ENCODE measurements around the gene VWA1. TPM values are rescaled to one million over a fixed set of nuclear protein-coding genes. Genes with fewer than 3 reads are reported as not detected.

The VWA1 gene, protein sequence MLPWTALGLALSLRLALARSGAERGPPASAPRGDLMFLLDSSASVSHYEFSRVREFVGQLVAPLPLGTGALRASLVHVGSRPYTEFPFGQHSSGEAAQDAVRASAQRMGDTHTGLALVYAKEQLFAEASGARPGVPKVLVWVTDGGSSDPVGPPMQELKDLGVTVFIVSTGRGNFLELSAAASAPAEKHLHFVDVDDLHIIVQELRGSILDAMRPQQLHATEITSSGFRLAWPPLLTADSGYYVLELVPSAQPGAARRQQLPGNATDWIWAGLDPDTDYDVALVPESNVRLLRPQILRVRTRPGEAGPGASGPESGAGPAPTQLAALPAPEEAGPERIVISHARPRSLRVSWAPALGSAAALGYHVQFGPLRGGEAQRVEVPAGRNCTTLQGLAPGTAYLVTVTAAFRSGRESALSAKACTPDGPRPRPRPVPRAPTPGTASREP
- 21.5 TPM for polyA plus RNA-seq (2013, experiment 1 of 2)
- polyA plus RNA-seq (2013, experiment 2 of 2), result 21.0 TPM

DNA sequence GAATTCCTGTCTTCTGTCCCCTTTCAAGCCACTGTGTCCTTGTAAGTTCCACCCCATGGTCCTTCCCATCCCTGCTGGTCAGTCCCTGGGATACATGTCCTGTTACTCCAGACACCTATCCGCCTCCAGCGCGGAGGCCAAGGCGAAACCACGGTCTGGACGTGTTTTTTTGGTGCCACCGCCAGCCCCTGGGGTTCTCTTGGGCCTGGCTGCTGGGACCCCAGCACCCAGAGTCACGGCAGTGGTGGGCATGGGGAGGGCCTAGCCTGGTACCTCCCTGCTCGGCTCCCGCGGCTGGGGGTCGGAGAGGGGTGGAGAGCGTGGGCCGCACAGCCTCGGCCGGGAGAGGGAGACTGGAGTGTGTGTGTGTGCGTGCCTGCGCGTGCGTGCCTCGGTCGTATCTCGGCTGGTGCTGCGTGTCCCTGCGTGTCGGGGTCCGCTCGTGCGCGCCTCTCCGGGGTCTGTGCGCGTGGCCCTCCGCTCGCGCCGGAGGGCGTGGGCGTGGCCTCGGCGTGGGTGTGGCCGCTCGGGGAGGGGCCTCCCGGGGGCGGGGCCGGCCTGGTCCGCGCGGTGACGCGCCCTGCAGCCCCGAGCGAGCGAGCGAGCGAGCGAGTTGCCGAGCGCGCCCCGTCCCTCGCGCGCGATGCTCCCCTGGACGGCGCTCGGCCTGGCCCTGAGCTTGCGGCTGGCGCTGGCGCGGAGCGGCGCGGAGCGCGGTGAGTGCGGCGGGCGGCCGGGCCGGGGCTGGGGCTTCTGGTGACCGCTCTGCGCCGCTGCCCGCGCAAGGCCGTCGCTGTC is at the start of gene VWA1:
Gene VWA1, plus strand, starts transcription at position 585 of the 798 bp plus-strand sequence. Its CDS starts 59 bp downstream, at position 644.
- H3K79me2 ChIP-seq (ENCODE audit: control insufficient read depth, insufficient read depth, low read length), result peaks cover 19% of the 10 kb centered on the region
- H3K18ac ChIP-seq (ENCODE audit: low read length), result peak within 1 kb of the TSS; percentile 32
- H4K5ac ChIP-seq (ENCODE audit: low read length), result no peak within 1 kb of the TSS
- H2BK15ac ChIP-seq (replicated peaks; ENCODE audit: low read depth), result no peak within 1 kb of the TSS
- H3K56ac ChIP-seq (ENCODE audit: low read length), result peak within 1 kb of the TSS; percentile 88
- DNase-seq, result peak; percentile 72
- H3K9ac ChIP-seq (ENCODE audit: low read length), result peak within 1 kb of the TSS; percentile 86
- WGBS (ENCODE audit: extremely low coverage, insufficient coverage, low lambda C conversion rate), result no CpG with 5 or more reads among the region's 89 CpGs
- peak within 1 kb of the TSS; percentile 81 for H2BK5ac ChIP-seq (ENCODE audit: low read length)
- peak within 1 kb of the TSS; percentile 97 for H3K27ac ChIP-seq (ENCODE audit: low read depth, low read length)
- H4K8ac ChIP-seq (ENCODE audit: low read depth, low read length), result no peak within 1 kb of the TSS
- H3K79me1 ChIP-seq (ENCODE audit: low read length), result peaks cover 3% of the 10 kb centered on the region
- peak within 1 kb of the TSS; percentile 65 for H3K4me3 ChIP-seq (ENCODE audit: low read length)
- peak within 1 kb of the TSS; percentile 90 for H3K4me2 ChIP-seq (ENCODE audit: low read length)
- H3K4me1 ChIP-seq (ENCODE audit: control insufficient read depth, low read depth, low read length), result peaks cover 15% of the 10 kb centered on the region
- H3K27me3 ChIP-seq (ENCODE audit: insufficient read depth, low read length, poor library complexity), result no peaks in the 10 kb centered on the region
- H2AK5ac ChIP-seq (ENCODE audit: low read length), result peak within 1 kb of the TSS; percentile 6
- H3K4ac ChIP-seq (ENCODE audit: low read depth, low read length), result peak within 1 kb of the TSS; percentile 84
- no peaks in the 10 kb centered on the region for H3K36me3 ChIP-seq (ENCODE audit: control insufficient read depth, insufficient read depth, low read length)
- peak within 1 kb of the TSS; percentile 45 for H3K23ac ChIP-seq (ENCODE audit: low read length)
- H2BK120ac ChIP-seq (ENCODE audit: low read depth, low read length), result no peak within 1 kb of the TSS

DNA sequence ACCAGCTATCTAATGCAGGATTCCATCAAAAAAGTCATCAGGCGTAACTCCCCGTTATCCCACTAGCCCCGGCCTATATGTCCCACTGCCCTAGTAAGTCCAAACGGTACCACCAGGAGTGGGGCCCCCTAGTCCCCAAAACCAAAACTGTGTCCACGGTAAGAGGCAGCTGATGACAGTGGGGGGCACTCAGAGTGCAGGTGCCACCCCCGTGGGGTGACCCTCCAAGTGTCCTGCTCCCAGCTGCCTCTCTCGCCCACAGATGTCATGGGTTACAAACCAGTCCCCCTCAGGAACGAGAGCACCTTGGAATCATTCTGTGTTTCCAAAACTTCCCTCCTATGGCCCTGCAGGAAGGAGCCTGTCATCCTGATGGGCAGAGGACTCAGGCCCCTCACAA is 49.6 kb upstream of the VWA1 start:
- no peak overlapping the region for H2AK5ac ChIP-seq (ENCODE audit: low read length)
- H3K18ac ChIP-seq (ENCODE audit: low read length), result no peak overlapping the region
- no peak overlapping the region for H4K8ac ChIP-seq (ENCODE audit: low read depth, low read length)
- H3K23ac ChIP-seq (ENCODE audit: low read length), result no peak overlapping the region
- H2BK15ac ChIP-seq (replicated peaks; ENCODE audit: low read depth), result no peak overlapping the region
- no peak for DNase-seq
- no peaks in the 10 kb centered on the region for H3K27me3 ChIP-seq (ENCODE audit: insufficient read depth, low read length, poor library complexity)
- no peak overlapping the region for H2BK5ac ChIP-seq (ENCODE audit: low read length)
- H3K36me3 ChIP-seq (ENCODE audit: control insufficient read depth, insufficient read depth, low read length), result peaks cover 17% of the 10 kb centered on the region
- H2BK120ac ChIP-seq (ENCODE audit: low read depth, low read length), result no peak overlapping the region
- WGBS (ENCODE audit: extremely low coverage, insufficient coverage, low lambda C conversion rate), result no CpG with 5 or more reads among the region's 8 CpGs
- H3K27ac ChIP-seq (ENCODE audit: low read depth, low read length), result no peak overlapping the region
- peaks cover 2% of the 10 kb centered on the region for H3K79me1 ChIP-seq (ENCODE audit: low read length)
- no peak overlapping the region for H3K9ac ChIP-seq (ENCODE audit: low read length)
- no peak overlapping the region for H3K4me2 ChIP-seq (ENCODE audit: low read length)
- H4K5ac ChIP-seq (ENCODE audit: low read length), result no peak overlapping the region
- H3K79me2 ChIP-seq (ENCODE audit: control insufficient read depth, insufficient read depth, low read length), result no peaks in the 10 kb centered on the region
- H3K4me1 ChIP-seq (ENCODE audit: control insufficient read depth, low read depth, low read length), result no peaks in the 10 kb centered on the region
- H3K56ac ChIP-seq (ENCODE audit: low read length), result no peak overlapping the region
- H3K4me3 ChIP-seq (ENCODE audit: low read length), result no peak overlapping the region
- H3K4ac ChIP-seq (ENCODE audit: low read depth, low read length), result no peak overlapping the region

DNA sequence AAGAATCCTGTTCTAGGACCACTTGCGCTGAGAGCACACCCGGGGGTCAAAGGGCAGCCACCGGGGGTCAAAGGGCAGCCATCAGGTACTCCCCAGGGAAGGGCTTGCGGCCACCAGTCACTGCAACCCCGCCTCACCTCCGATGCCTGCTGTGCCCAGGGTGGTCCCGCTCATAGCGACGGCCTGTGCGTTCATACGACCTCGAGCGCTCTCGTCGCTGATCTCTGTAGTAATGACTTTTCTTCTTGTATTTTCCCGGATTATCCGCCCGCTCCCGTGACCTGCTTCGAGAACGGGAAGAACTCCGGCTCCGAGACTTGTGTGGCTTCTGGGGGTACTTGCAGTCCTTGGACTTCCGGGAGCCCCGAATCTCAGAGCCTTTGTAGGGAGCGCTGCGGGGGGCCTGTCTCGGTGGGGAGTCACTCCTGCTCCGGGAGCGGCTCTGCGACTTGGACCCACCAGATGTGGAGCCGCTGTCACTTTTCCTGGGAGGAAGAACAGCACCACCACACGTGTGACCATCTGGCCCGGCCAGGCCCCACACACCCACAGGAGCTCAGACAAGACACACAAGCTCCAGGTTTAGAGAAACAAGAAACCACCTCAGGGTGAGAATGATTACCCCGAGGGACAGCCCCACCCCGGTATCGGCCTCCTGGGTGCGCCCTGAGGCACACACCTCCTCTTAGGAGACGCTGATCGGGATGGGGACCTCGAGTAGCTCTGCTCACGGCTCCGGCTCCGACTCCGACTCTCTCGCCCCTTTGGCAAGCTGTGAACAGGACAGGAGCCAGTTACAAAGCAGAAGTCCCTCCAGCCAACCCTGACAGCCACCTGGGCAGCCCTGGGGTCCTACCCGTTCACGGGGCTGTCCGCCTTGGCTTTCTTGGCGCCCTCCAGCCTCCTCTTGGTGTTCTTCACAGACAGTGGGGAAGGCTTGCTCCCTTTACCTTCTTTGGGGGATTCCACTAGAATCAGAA is 48.1 kb upstream of the VWA1 start:
- Histone ChIP-seq H3K4me2 (ENCODE audit: low read length) (no peak overlapping the region), H3K27me3 (ENCODE audit: insufficient read depth, low read length, poor library complexity) (no peaks in the 10 kb centered on the region), H4K8ac (ENCODE audit: low read depth, low read length) (no peak overlapping the region), H3K56ac (ENCODE audit: low read length) (no peak overlapping the region), H3K36me3 (ENCODE audit: control insufficient read depth, insufficient read depth, low read length) (peaks cover 21% of the 10 kb centered on the region), H3K4me1 (ENCODE audit: control insufficient read depth, low read depth, low read length) (no peaks in the 10 kb centered on the region), H3K18ac (ENCODE audit: low read length) (no peak overlapping the region), H3K4ac (ENCODE audit: low read depth, low read length) (no peak overlapping the region), H2BK120ac (ENCODE audit: low read depth, low read length) (no peak overlapping the region), H3K4me3 (ENCODE audit: low read length) (no peak overlapping the region), H4K5ac (ENCODE audit: low read length) (no peak overlapping the region), H3K79me1 (ENCODE audit: low read length) (peaks cover 1% of the 10 kb centered on the region), H2BK5ac (ENCODE audit: low read length) (no peak overlapping the region), H3K23ac (ENCODE audit: low read length) (no peak overlapping the region), H3K27ac (ENCODE audit: low read depth, low read length) (no peak overlapping the region), H2BK15ac (replicated peaks; ENCODE audit: low read depth) (no peak overlapping the region), H3K9ac (ENCODE audit: low read length) (no peak overlapping the region), H2AK5ac (ENCODE audit: low read length) (no peak overlapping the region), H3K79me2 (ENCODE audit: control insufficient read depth, insufficient read depth, low read length) (no peaks in the 10 kb centered on the region)
- no CpG with 5 or more reads among the region's 50 CpGs for WGBS (ENCODE audit: extremely low coverage, insufficient coverage, low lambda C conversion rate)
- DNase-seq, result no peak

DNA sequence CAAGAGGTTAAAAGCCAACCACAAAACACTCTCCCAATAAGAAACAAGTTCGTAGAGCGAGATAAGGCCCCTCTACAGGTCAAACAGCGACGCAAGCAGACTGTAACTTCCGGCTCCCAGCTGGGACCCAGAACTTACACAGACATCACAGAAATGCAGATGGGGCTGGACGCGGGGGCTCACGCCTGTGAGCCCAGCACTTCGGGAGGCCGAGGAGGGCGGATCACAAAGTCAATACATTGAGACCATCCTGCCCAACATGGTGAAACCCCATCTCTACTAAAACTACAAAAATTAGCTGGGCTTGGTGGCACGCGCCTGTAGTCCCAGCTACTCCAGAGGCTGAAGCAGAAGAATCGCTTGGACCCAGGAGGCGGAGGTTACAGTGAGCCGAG is 47.4 kb upstream of the VWA1 start:
- Histone ChIP-seq H3K36me3 (ENCODE audit: control insufficient read depth, insufficient read depth, low read length) (peaks cover 26% of the 10 kb centered on the region), H3K4me1 (ENCODE audit: control insufficient read depth, low read depth, low read length) (no peaks in the 10 kb centered on the region), H3K56ac (ENCODE audit: low read length) (no peak overlapping the region), H3K4me2 (ENCODE audit: low read length) (no peak overlapping the region), H2BK120ac (ENCODE audit: low read depth, low read length) (no peak overlapping the region), H4K5ac (ENCODE audit: low read length) (no peak overlapping the region), H4K8ac (ENCODE audit: low read depth, low read length) (no peak overlapping the region), H3K79me1 (ENCODE audit: low read length) (peaks cover 4% of the 10 kb centered on the region), H3K23ac (ENCODE audit: low read length) (no peak overlapping the region), H3K9ac (ENCODE audit: low read length) (no peak overlapping the region), H3K27me3 (ENCODE audit: insufficient read depth, low read length, poor library complexity) (no peaks in the 10 kb centered on the region), H2BK15ac (replicated peaks; ENCODE audit: low read depth) (no peak overlapping the region), H2BK5ac (ENCODE audit: low read length) (no peak overlapping the region), H3K4me3 (ENCODE audit: low read length) (no peak overlapping the region), H2AK5ac (ENCODE audit: low read length) (no peak overlapping the region), H3K18ac (ENCODE audit: low read length) (no peak overlapping the region), H3K79me2 (ENCODE audit: control insufficient read depth, insufficient read depth, low read length) (peaks cover 3% of the 10 kb centered on the region), H3K27ac (ENCODE audit: low read depth, low read length) (no peak overlapping the region), H3K4ac (ENCODE audit: low read depth, low read length) (no peak overlapping the region)
- DNase-seq, result no peak
- no CpG with 5 or more reads among the region's 16 CpGs for WGBS (ENCODE audit: extremely low coverage, insufficient coverage, low lambda C conversion rate)

DNA sequence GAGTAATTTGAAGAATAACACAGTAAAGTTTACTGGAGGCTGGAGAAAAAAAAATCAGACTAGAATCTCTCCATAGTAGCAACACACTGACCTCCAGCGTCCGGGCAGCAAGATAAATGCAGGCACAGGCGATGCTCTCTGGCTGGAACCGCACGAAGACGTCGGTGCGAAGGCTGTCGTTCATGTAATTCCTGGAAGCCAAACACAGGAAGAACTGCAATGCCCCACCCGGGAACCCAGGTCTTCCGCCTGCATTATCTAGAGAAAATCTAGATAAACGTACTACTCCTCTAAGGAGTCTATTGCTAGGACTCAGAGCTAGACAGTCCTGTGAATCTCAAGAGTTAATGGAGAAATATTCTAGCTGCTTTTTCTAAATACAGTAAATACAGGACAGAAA is 44.8 kb upstream of the VWA1 start:
- Histone ChIP-seq H2AK5ac (ENCODE audit: low read length) (no peak overlapping the region), H3K56ac (ENCODE audit: low read length) (no peak overlapping the region), H3K18ac (ENCODE audit: low read length) (no peak overlapping the region), H4K5ac (ENCODE audit: low read length) (no peak overlapping the region), H3K79me2 (ENCODE audit: control insufficient read depth, insufficient read depth, low read length) (peaks cover 12% of the 10 kb centered on the region), H3K27me3 (ENCODE audit: insufficient read depth, low read length, poor library complexity) (no peaks in the 10 kb centered on the region), H3K27ac (ENCODE audit: low read depth, low read length) (no peak overlapping the region), H3K23ac (ENCODE audit: low read length) (no peak overlapping the region), H3K79me1 (ENCODE audit: low read length) (peaks cover 15% of the 10 kb centered on the region), H4K8ac (ENCODE audit: low read depth, low read length) (no peak overlapping the region), H3K36me3 (ENCODE audit: control insufficient read depth, insufficient read depth, low read length) (peaks cover 40% of the 10 kb centered on the region), H2BK5ac (ENCODE audit: low read length) (no peak overlapping the region), H2BK15ac (replicated peaks; ENCODE audit: low read depth) (no peak overlapping the region), H2BK120ac (ENCODE audit: low read depth, low read length) (no peak overlapping the region), H3K4me2 (ENCODE audit: low read length) (no peak overlapping the region), H3K9ac (ENCODE audit: low read length) (no peak overlapping the region), H3K4me3 (ENCODE audit: low read length) (no peak overlapping the region), H3K4me1 (ENCODE audit: control insufficient read depth, low read depth, low read length) (no peaks in the 10 kb centered on the region), H3K4ac (ENCODE audit: low read depth, low read length) (no peak overlapping the region)
- no peak for DNase-seq
- WGBS (ENCODE audit: extremely low coverage, insufficient coverage, low lambda C conversion rate), result no CpG with 5 or more reads among the region's 12 CpGs
